HG03520 (cell line): ENCODE measurements around the gene POLR3K.

Source experiments
- ATAC-seq: cut with Tn5 transposase; IDR thresholded peaks from one replicate; pipeline ENCODE4 v1.9.1; 2021; ENCODE audit warnings: mild to moderate bottlenecking, moderate library complexity; ENCODE audit not compliant: unreplicated experiment

The POLR3K gene

DNA sequence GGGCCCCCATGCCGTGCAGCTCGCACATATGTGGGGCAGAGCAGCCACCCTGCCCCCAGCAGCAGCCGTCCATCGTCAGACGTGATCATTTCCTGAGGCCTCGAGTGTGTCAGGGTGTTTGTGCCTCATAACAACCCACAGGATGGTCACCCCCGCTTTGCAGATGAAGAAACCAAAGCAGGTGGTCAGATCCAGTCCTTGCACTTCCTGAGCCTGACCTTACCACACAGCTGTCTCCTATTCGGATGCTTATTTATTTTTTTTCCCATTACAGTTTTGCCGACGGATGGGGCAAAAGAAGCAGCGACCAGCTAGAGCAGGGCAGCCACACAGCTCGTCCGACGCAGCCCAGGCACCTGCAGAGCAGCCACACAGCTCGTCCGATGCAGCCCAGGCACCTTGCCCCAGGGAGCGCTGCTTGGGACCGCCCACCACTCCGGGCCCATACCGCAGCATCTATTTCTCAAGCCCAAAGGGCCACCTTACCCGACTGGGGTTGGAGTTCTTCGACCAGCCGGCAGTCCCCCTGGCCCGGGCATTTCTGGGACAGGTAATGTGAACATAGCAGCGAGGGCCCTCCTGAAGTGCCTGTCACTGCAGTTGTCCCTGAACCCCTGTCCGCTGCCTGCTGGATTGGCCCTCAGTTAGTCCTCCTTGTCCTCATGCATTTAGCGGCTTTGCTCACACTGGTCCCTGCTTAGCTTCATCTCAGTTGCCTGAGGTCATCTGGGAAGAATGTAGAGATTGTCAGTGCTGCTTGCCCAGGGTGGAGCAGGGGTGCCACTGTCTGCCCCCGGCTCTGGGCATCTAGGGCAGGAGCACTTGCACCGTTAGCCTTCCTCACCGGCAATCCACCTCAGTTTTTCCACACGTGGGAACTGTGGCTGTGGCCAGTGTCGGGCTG is 26.0 kb upstream of the POLR3K start:
- no peak for ATAC-seq

DNA sequence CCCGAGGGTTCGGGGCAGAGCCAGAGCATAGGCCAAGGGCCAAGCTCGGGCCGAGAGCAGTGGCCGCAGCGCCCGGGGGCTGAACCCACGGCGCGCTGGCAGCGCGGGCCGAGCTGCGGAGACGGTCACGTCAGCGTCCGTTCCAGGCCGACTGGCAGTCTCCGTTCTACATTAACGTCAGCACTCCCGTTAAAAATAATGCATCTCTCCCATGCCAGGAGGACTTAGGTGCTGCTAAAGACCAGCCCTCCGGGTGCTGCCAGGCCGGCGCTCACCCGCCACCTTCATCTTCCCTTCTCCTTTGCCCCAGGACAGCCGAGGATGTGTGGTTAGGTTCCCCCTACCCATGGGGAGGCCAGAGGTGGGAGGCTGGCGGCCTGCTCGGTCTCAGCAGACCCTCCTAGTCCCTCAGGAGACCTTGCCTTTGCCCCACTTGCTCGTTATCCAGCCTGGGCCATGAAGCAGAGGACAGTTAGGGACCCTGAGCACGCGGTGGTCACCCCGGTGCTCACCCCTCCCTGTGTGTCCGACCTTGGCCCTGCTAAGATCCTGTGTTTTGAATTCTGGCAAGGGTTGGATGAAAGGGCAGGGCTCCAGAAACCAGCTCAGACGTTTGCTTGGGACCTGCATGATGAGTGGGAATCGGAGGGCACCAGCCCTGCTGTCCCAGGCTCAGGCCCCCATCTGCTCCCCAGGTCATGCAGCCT is 25.2 kb upstream of the POLR3K start:
- ATAC-seq = peak; percentile 21

DNA sequence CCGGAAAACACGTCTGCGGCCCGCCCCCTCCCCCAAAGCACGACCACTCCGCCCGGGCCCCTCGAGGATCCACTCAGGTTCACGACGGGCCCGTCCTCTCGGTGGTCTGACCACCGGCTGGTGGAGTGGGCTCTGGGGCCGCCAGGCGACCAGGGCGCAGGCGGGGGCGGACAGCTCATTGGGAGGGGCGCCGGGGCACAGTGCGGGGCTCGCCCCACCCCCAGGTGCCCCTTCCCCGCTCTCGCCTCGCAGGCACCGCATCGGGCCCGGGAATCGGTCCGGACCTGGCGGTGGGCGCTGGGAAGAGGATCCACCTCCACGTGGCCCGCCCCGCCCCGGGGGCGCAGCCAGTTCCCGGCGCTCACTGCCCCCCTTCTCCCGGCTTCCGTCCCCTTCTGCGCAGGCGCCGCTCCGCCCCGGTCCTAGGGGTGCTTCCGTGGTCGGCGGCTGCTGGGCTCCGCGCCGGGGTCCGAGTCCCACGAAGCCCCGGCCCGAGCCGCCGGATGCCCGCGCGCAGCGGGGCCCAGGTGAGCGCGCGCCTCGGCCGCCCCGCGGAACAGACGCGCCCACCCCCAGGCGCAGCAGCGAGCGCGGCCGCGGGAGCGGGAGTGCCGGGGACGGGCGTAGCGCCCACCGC is 24.5 kb upstream of the POLR3K start, which contains the start of gene MPG:
MPG (plus strand) TSS at position 419 of the 637 bp plus-strand sequence; CDS start at position 504, 85 bp downstream.
- ATAC-seq = peak; percentile 52

DNA sequence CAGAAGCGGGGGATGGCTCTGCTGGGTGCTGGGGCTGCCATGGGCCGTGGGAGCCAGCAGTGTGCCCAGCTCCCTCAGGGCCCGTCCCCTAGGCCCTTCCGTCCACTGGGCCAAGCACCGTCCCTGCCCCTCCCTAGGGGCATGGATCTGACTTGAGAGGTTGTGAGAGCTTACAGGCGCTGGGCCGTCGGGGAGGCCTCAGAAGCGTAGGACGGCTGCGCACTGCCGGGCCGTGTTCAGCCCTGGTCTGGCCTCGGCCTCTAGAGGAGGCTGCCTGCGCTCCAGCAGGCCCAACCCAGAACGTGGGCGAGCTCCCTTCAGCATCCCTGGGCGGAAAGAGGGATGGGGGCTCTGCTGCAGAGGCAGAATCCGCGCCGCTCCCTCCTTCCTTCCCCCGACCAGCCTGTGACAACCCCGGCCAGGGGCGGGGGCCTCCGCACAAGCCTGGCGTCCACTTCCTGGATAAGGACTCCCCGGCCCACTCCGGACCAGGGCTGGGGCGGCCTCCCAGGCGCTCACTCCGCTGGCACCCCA is 23.9 kb upstream of the POLR3K start:
- ATAC-seq = peak; percentile 10

GRCh38 chr16:76535-77272 is 23.3 kb upstream of the POLR3K start:
- ATAC-seq = no peak

DNA sequence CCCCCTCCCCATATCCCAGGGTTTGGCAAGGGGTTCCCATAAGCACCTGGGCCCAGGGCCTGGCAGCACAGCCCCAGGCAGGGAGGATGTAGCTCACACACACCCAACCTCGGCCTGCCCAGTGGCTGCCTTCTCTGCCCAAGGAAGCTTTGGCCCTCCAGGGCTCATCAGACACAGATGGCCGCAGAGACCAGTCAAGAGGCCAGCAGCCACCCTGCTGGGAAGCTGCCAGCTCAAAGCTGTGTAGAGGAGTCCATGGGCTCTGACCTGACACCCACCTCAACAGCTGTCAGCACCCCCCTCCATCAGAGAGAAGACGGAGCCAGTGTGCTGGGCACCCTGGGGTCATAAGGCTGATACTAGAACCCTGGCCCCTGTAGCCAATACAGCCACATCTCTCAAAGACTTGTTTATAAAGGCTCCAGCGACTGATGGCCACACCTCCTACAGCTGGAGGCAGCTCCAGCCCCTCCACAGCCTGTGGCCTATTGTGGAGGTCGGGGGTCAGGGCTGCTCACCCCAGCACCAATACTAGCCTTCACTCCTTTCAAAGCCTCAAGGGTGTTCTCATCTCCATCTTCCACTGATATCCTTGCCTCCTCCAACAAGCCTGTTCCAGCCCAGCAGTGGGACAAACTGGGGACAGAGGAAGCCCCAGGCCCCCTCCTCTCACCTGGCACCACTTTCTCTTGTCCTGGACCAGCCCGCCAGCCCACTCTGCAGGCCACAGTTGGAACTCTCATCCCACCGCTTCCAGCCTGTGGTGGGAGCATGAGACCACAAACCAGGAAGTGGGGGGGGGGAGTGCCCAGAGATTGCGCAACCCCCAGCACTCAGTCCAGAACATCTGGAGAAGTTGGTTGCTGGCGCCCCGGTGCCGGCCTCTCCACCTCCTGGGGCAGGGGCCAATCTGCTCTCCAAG is 22.4 kb upstream of the POLR3K start:
- no peak for ATAC-seq

GRCh38 chr16:74747-75334 is 21.4 kb upstream of the POLR3K start:
- no peak for ATAC-seq

DNA sequence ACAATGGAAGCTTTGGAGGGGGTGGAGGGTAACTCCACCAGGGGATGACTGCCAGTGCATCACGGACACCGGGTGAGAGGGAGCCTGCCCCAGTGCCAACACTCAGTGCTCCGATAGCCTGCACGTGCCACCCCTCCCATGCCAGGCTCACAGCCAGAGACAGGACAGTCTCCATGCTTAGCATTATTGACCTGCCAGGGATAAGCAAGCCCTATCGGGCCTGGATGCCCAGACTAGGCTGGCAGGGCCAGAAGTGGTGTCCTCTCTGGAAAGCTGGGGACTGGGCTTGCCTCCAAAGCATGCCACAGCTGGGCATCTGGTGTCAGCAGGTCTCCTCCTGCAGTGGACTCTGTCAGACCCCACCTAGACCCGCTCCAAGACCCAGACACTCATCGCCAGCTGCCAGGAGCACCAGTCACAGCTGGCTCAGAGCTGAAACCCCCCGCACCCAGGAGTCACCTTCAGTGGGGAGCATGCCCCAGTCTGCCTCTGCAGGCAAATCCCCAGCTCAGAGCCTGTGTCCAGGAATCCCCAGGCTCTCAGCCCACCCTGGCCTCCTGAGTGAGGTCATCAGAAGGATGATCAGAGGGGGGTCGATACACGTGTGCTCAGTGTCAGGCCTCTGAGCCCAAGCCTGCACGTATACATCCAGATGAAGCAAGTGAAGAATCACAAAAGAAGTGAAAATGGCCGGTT is 20.8 kb upstream of the POLR3K start:
- no peak for ATAC-seq

DNA sequence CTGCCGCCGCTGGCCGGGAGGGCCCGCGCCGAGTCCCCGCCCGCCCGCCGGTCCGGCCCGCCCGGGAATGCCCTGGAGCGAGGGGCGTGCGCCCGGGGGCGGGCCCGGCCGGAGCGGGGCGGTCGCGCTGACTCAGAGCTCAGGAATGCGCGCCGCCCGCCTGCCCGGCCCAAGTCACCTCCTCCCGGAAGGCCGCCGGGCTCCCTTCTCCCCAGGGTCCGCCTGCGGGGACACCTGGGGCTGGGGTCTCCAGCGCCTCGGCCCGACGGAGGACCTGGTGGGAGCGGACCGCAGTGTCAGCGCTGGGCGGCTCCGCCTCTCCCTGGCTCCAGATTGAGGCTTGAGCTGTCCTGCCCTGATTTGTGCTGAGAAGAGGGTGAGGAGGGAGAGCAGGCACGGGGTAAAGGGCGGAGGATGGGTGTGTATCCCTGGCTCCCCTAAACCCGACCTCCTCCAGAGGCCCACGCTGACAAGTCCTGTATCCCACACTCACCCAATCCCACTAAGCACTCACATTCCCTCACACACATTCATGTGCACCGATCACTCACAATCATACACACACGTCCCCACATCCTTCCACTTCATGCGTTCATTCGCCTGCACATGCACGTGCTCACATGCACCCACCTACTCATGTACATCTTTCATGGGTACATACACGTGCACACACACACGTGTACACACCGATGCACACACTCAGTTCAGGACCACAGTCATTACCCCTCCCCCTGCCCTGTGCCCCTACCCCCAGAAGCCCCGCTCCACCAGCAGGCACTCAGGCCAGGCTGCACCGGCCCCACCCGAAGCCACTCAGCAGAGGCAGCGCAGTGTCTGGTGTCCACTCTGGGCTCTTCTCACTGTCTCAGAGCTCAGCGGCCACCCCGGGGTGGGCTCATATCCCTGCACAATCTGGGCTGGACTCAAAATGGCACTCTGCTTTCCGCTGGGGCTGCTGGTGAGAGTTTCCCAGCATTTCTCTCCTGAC is 19.4 kb upstream of the POLR3K start, which contains the start of gene RHBDF1:
RHBDF1 (minus strand) TSS at position 71 of the 988 bp plus-strand sequence. CDS start 7,616 bp downstream, outside the sequence.
- no peak for ATAC-seq

DNA sequence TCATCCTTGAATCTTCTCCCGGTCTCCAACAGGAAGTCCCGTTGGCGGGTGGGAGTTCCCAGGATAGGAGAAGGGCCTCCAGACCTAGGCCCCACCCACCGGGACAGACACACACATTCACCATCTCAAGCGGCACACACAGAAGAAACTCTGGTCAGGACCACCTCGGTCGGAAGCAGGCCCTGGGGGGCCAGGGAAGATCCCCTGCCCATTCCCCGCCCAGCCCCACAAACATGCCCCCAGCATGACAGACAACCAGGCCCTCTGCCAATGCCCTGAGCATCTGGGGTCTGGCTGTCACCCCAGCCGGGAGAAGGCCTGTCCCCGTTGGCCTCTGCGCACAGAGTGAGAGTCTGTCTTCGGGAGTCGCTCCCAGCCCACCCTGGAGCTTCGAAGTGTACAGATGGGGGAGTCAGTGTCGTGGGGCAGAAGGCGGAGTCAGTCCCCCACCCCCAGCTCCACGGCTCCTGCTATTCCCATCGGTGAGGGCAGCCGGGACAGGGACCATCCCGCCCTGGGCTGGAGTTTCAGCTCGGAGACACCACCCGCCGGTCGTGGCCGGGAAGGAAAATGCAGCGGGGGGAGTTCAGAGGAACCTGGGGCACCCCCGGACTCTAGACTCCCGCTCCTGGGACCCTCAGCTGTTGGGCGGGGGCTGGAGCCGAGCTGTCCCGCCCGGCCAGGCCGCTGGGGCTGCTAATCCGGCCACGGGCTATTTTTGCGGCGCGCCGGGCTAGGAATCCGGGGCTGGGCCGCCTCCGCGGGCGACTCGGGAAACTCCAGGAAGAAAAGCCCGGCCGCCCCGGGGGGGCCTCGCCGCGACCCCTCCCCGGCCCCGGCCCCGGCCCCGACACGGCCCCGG is 18.4 kb upstream of the POLR3K start:
- ATAC-seq = no peak

GRCh38 chr16:71210-71539 is 17.8 kb upstream of the POLR3K start:
- no peak for ATAC-seq

GRCh38 chr16:69181-69580 is 15.8 kb upstream of the POLR3K start:
- ATAC-seq = no peak

DNA sequence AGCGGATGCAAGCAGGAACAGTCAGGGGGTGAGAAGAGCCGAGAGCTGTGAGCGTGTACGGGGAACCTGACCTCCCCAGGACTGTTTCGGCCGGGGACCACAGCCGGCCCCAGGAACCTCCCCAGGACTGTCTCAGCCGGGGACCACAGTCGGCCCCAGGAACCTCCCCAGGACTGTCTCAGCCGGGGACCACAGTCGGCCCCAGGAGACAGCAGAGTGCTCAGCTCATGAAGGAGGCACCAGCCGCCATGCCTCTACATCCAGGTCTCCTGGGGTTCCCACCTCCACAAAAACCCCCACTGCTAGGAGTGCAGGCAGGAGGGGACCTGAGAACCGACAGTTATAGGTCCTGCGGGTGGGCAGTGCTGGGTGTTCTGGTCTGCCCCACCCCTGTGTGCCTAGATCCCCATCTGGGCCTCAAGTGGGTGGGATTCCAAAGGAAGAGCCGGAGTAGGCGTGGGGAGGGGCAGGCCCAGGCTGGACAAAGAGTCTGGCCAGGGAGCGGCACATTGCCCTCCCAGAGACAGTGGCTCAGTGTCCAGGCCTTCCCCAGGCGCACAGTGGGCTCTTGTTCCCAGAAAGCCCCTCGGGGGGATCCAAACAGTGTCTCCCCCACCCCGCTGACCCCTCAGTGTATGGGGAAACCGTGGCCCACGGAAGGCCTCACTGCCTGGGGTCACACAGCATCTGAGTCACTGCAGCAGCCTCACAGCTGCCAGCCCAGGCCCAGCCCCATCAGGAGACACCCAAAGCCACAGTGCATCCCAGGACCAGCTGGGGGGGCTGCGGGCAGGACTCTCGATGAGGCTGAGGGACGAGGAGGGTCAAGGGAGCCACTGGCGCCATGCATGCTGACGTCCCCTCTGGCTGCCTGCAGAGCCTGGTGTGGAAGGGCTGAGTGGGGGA is 14.7 kb upstream of the POLR3K start:
- ATAC-seq = no peak

DNA sequence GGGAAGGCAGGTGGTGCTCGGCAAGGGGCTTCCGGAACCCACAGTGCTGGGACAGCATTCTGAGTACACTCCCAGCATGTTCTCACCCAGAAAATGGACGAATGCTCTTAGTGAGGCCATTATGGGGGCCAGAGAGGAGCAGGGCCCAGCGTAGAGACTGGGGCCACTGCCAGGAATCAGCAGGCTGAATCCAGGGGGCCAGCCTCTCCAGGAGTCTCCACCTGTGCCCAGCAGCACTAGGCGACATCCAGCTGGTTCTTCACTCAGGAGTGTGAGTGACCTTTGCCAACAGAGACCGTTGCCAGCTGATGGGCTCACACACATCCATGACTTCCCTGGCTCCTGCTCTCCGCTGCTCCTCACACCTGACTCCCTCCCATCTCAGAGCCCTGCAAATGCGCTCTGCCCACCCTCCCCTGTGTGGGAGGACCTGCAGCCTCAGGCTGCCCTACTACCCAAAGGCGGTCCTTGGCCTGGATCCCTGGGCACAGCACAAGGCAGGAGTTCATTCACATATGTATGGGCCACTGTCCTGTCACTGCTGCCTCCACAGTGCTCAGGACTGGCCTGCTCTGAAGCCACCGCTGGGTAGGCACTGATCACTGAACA is 13.9 kb upstream of the POLR3K start:
- no peak for ATAC-seq
